SH-SY5Y (cell line): ENCODE measurements around the gene CDH16.

Source experiments
- GATA2 ChIP-seq: IDR thresholded peaks from 2 replicates; pipeline ENCODE4 v1.6.1; 2011; ENCODE audit warnings: mild to moderate bottlenecking, low read depth, low read length
- GATA3 ChIP-seq: IDR thresholded peaks from 2 replicates; pipeline ENCODE4 v1.6.1; 2011; ENCODE audit warnings: low read depth, mild to moderate bottlenecking, low read length, moderate library complexity

DNA sequence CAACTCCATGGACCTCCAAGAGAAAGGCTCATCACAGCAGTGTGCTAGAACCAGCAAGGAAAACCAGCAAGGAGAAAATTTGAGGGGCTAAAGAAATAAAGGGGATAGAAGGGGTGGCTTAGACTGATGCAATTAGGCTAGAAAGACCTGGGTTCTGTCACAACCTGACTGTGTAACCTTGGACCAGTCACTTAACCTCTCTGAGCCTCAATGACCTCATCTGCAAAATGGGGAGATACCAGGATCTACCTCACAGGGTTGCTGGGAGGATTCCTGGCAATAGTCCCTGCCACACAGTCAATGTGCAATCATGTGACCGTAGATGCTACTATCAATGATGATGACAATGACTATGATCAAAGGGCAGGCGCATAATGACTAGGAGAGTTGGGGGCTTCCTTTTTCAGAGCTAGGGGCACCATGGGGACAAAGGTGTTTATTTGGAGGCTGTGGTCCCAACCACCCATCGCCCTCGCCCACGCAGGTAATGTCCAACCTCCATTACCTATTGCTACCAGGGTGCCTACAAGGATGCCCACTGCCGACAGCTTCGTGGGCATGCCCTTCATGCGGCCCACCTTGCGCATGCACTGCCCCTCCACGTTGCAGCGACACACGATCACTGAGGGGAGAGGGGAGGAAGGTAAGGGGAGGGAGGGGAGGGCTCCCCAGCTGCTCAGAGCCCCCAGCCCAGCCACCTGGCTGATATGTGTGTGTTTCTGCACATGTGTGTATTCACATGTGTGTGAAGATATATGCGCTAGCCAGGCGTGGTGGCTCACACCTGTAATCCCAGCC, 9.7 kb downstream of the CDH16 start:
- TF ChIP-seq GATA2 (no peak), GATA3 (no peak)
